GM23338 (cell line): ENCODE results near the gene PDX1. TPM values are rescaled to one million over a fixed set of nuclear protein-coding genes. Genes with fewer than 3 reads are reported as not detected.
A peak's percentile ranks its signal among the peaks of the same experiment; 100 is the strongest.

Experiments used
- ATAC-seq: fragments of 200-7000 bp; cut with Tn5 transposase; 3 replicates; pipeline ENCODE4 v1.9.1; 2020
- DNase-seq: peaks from one replicate; pipeline ENCODE4 v3.0.0-alpha.2; 2015; ENCODE audit warnings: low spot score
- H2AFZ ChIP-seq: fragments of 200-600 bp; sonication (generic); 2 replicates; pipeline ENCODE4 v1.8.0; 2016; ENCODE audit warnings: antibody characterized with exemption, mild to moderate bottlenecking, moderate library complexity
- H3F3A ChIP-seq: fragments of 200-600 bp; sonication (generic); replicated peaks from 2 replicates; pipeline ENCODE4 v1.8.0; 2017; ENCODE audit warnings: antibody characterized with exemption, mixed run types, low read depth
- H3K27ac ChIP-seq: fragments of 200-600 bp; sonication (generic); 2 replicates; pipeline ENCODE4 v1.6.1; 2016; ENCODE audit warnings: low read depth
- H3K27me3 ChIP-seq: fragments of 200-600 bp; sonication (generic); 2 replicates; pipeline ENCODE4 v1.8.0; 2016; ENCODE audit warnings: mild to moderate bottlenecking, mixed run types, moderate library complexity; ENCODE audit not compliant: insufficient read depth
- H3K36me3 ChIP-seq: fragments of 200-600 bp; sonication (generic); 2 replicates; pipeline ENCODE4 v1.8.0; 2016; ENCODE audit warnings: mild to moderate bottlenecking; ENCODE audit not compliant: insufficient read depth
- H3K4me1 ChIP-seq: fragments of 200-600 bp; sonication (generic); 2 replicates; pipeline ENCODE4 v1.8.0; 2016; ENCODE audit warnings: mild to moderate bottlenecking, moderate library complexity; ENCODE audit not compliant: insufficient read depth
- H3K4me2 ChIP-seq: fragments of 200-600 bp; sonication (generic); 2 replicates; pipeline ENCODE4 v1.7.1; 2017; ENCODE audit warnings: mixed run types
- H3K4me3 ChIP-seq: fragments of 200-600 bp; sonication (generic); 2 replicates; pipeline ENCODE4 v1.6.1; 2016; ENCODE audit warnings: mixed run types
- H3K79me2 ChIP-seq: fragments of 200-600 bp; sonication (generic); replicated peaks from 2 replicates; pipeline ENCODE4 v1.8.0; 2017; ENCODE audit warnings: mild to moderate bottlenecking; ENCODE audit not compliant: insufficient read depth
- H3K9me2 ChIP-seq: fragments of 200-600 bp; sonication (generic); 2 replicates; pipeline ENCODE4 v1.8.0; 2017; ENCODE audit not compliant: insufficient read depth
- H4K20me1 ChIP-seq: fragments of 200-600 bp; sonication (generic); replicated peaks from 2 replicates; pipeline ENCODE4 v1.8.0; 2017; ENCODE audit warnings: mild to moderate bottlenecking; ENCODE audit not compliant: insufficient read depth
- H3K27ac Mint-ChIP-seq: 2 replicates; pipeline ENCODE4 v1.8.0; 2020; ENCODE audit warnings: inconsistent platforms, mild to moderate bottlenecking, moderate library complexity, mixed read lengths
- H3K27me3 Mint-ChIP-seq: 3 replicates; pipeline ENCODE4 v1.8.0; 2022; ENCODE audit warnings: low read depth, mild to moderate bottlenecking, moderate library complexity, mixed read lengths, inconsistent platforms; ENCODE audit not compliant: insufficient read depth, poor library complexity
- H3K36me3 Mint-ChIP-seq: 3 replicates; pipeline ENCODE4 v1.8.0; 2021; ENCODE audit warnings: low read depth, mild to moderate bottlenecking, inconsistent platforms, moderate library complexity, mixed read lengths
- H3K4me1 Mint-ChIP-seq: 3 replicates; pipeline ENCODE4 v1.8.0; 2020; ENCODE audit warnings: mild to moderate bottlenecking, inconsistent platforms, mixed read lengths
- H3K4me3 Mint-ChIP-seq: 3 replicates; pipeline ENCODE4 v1.8.0; 2021; ENCODE audit warnings: moderate library complexity, mild to moderate bottlenecking, inconsistent platforms, mixed read lengths
- H3K9me3 Mint-ChIP-seq: 3 replicates; pipeline ENCODE4 v1.8.0; 2020; ENCODE audit warnings: moderate library complexity, mild to moderate bottlenecking, inconsistent platforms, mixed read lengths
- CREB1 ChIP-seq: fragments of 250-450 bp; sonication (Bioruptor Pico); IDR thresholded peaks from 2 replicates; pipeline ENCODE4 v1.5.0; 2020; ENCODE audit warnings: low read depth, mild to moderate bottlenecking, moderate library complexity
- EZH2 ChIP-seq: fragments of 200-600 bp; sonication (generic); IDR thresholded peaks from one replicate; pipeline ENCODE4 v1.8.0; 2017; ENCODE audit warnings: antibody characterized with exemption, mild to moderate bottlenecking, low read depth; ENCODE audit not compliant: unreplicated experiment
- EZH2phosphoT487 ChIP-seq: fragments of 200-600 bp; sonication (generic); IDR thresholded peaks from one replicate; pipeline ENCODE4 v1.8.1; 2018; ENCODE audit warnings: antibody characterized with exemption; ENCODE audit not compliant: unreplicated experiment
- JUNB ChIP-seq: IDR thresholded peaks from one replicate; pipeline ENCODE4 v1.6.1; 2016; ENCODE audit warnings: antibody characterized with exemption; ENCODE audit not compliant: unreplicated experiment
- NANOG ChIP-seq: IDR thresholded peaks from 2 replicates; pipeline ENCODE4 v1.6.1; 2016; ENCODE audit warnings: antibody characterized with exemption, borderline replicate concordance
- POLR2AphosphoS5 ChIP-seq: IDR thresholded peaks from 2 replicates; pipeline ENCODE4 v1.6.1; 2016; ENCODE audit warnings: antibody characterized with exemption, low read depth
- REST ChIP-seq: IDR thresholded peaks from one replicate; pipeline ENCODE4 v1.6.1; 2018; ENCODE audit warnings: antibody characterized with exemption; ENCODE audit not compliant: unreplicated experiment
- STAT1 ChIP-seq: IDR thresholded peaks from one replicate; pipeline ENCODE4 v1.6.1; 2016; ENCODE audit warnings: antibody characterized with exemption; ENCODE audit not compliant: unreplicated experiment
- ZNF114 ChIP-seq: fragments of 250-450 bp; sonication (Bioruptor Pico); IDR thresholded peaks from 2 replicates; pipeline ENCODE4 v1.5.0; 2020; ENCODE audit warnings: mild to moderate bottlenecking, moderate library complexity
- ZNF331 ChIP-seq: fragments of 250-450 bp; sonication (Bioruptor Pico); IDR thresholded peaks from 2 replicates; pipeline ENCODE4 v1.5.0; 2020; ENCODE audit warnings: low read depth, mild to moderate bottlenecking, moderate library complexity
- ZNF462 ChIP-seq: fragments of 250-450 bp; sonication (Bioruptor Pico); IDR thresholded peaks from 2 replicates; pipeline ENCODE4 v1.5.0; 2020; ENCODE audit warnings: mild to moderate bottlenecking, moderate library complexity
- polyA plus RNA-seq: library from polyadenylated mRNA; unstranded; fragments of >200 nt; fragmentation: Nextera tagmentation; extraction: Ambion mirVana; gene quantifications from 2 replicates; pipeline ENCODE4 v1.2.1, GENCODE V29; 2016
- total RNA-seq: library from RNA; depleted of rRNA; stranded (reverse); fragments of >200 nt; shearing (Covaris generic); gene quantifications from 2 replicates; pipeline ENCODE4 v1.2.3, GENCODE V29; 2014
- TF ChIP-seq, protein P1 (sequence below), 2 experiments: fragments of 200-600 bp in 1 of 2; sonication (generic) in 1 of 2; conservative IDR thresholded peaks; 2 replicates each; pipeline versions ENCODE4 v1.5.1 to v1.6.1; 2016 to 2017; ENCODE audit warnings: antibody characterized with exemption in 2 of 2, low read depth in 2 of 2, mild to moderate bottlenecking in 2 of 2, moderate library complexity in 1 of 2
- TF ChIP-seq, protein P2 (sequence below): IDR thresholded peaks from 2 replicates; pipeline ENCODE4 v1.6.1; 2016; ENCODE audit warnings: antibody characterized with exemption

Gene PDX1
- total and polyA plus RNA-seq, 2 experiments from 2014 or later = not detected

DNA sequence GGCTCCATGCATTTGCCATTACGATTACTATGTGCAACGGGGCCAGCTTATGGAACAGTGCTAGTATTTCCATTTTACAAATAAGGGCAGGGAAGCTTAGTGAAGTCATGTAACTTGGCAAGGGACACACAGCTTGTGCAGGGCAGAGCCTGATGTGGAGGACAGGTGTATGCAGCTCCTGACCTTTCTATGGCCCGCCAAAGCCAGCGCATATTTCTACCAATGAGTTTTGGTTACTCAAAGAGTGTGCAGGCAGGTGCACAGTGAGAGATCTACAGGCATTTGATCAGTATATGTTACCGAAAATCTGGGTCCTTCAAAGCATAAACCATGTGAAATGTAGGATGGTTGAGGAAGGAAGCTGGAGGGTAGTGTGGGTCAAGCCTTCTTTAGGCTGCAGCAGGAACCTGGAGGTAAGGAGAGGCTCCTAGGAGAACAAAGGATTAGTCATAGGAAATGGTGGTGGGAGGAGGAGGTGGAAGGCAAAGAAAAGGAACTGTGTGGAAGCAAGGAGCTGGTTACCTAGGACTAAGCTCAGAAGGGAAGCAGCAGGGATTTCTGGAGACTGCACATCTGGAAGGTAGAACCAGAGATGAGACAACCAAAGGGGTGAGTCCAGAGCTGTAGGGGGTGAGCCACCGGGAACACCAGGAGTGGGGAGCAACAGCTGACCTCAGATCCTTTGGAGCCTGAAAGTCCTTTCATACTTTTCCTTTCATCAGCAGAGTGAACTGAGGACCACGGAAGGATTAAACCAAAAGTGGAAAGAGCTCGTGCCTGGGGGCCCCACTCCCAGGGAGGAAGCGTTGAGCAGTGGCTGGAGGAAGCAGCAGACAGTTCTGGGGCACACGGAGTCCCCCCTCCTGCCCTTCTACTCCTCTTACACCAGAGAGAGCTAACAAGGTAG lies 4.2 kb upstream of the PDX1 start:
- Histone ChIP-seq H3K4me3 (no peak overlapping the region), H2AFZ (no peak overlapping the region), H3K4me1 (peaks cover 32% of the 10 kb centered on the region), H3K9me2 (no peaks in the 10 kb centered on the region), H3K4me2 (peak overlapping the region; percentile 40; the same call in 1 of the 2 replicates), H3K79me2 (no peaks in the 10 kb centered on the region), H3K27ac (no peak overlapping the region), H4K20me1 (peaks cover 12% of the 10 kb centered on the region), H3K27me3 (peaks cover 95% of the 10 kb centered on the region), H3F3A (peaks cover 13% of the 10 kb centered on the region; the same call in 1 of the 2 replicates), H3K36me3 (no peaks in the 10 kb centered on the region)
- TF ChIP-seq CREB1 (CRISPR knock-in tag) = no peak
- TF ChIP-seq EZH2phosphoT487 = no peak
- TF ChIP-seq JUNB = no peak
- no peak for TF ChIP-seq STAT1
- no peak for TF ChIP-seq EZH2
- TF ChIP-seq ZNF462 = no peak
- no peak for TF ChIP-seq ZNF331
- no peak for TF ChIP-seq ZNF114 (CRISPR knock-in tag)
- TF ChIP-seq POLR2AphosphoS5 = no peak
- no peak for TF ChIP-seq NANOG
- TF ChIP-seq, protein P1, sequence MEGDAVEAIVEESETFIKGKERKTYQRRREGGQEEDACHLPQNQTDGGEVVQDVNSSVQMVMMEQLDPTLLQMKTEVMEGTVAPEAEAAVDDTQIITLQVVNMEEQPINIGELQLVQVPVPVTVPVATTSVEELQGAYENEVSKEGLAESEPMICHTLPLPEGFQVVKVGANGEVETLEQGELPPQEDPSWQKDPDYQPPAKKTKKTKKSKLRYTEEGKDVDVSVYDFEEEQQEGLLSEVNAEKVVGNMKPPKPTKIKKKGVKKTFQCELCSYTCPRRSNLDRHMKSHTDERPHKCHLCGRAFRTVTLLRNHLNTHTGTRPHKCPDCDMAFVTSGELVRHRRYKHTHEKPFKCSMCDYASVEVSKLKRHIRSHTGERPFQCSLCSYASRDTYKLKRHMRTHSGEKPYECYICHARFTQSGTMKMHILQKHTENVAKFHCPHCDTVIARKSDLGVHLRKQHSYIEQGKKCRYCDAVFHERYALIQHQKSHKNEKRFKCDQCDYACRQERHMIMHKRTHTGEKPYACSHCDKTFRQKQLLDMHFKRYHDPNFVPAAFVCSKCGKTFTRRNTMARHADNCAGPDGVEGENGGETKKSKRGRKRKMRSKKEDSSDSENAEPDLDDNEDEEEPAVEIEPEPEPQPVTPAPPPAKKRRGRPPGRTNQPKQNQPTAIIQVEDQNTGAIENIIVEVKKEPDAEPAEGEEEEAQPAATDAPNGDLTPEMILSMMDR (conservative IDR thresholded peaks at IDR 0.05; ENCODE audit: low read depth in 2 of 2) = no peak
- TF ChIP-seq REST = no peak
- TF ChIP-seq, protein P2, sequence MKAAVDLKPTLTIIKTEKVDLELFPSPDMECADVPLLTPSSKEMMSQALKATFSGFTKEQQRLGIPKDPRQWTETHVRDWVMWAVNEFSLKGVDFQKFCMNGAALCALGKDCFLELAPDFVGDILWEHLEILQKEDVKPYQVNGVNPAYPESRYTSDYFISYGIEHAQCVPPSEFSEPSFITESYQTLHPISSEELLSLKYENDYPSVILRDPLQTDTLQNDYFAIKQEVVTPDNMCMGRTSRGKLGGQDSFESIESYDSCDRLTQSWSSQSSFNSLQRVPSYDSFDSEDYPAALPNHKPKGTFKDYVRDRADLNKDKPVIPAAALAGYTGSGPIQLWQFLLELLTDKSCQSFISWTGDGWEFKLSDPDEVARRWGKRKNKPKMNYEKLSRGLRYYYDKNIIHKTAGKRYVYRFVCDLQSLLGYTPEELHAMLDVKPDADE = no peak
- Mint-ChIP-seq H3K4me1 (peaks cover 27% of the 10 kb centered on the region), H3K27me3 (peaks cover 65% of the 10 kb centered on the region), H3K36me3 (no peaks in the 10 kb centered on the region; the same call in 2 of the 3 replicates), H3K4me3 (no peak overlapping the region; the same call in 2 of the 3 replicates), H3K27ac (no peak overlapping the region), H3K9me3 (peaks cover 7% of the 10 kb centered on the region; the same call in 2 of the 3 replicates)
- ATAC-seq (no peak), DNase-seq (peak; percentile 19)
